Stimulated activated CD8-positive, alpha-beta memory T cell treated with anti-CD3 and anti-CD28 coated beads, Interleukin-7, amount 100 ng/mL, for 1 hour (primary cell): Measurements from ENCODE around the gene ERN1.
"Not testable (repeated sequence)": the region's sequence is repeated elsewhere in the genome, so short reads cannot be mapped to it uniquely, and the experiment has no call there.

Experiments used
- DNase-seq, 2 donors: peaks; one replicate each; pipeline ENCODE4 v3.0.0-alpha.2; 2020; ENCODE audit warnings: low read depth in 2 of 2

Gene ERN1

GRCh38 chr17:64025732-64026294 lies 104.1 kb downstream of the ERN1 start:
- DNase-seq = peak; percentile 77 to 78

- DNase-seq = no peak
These were observed 104.9 kb downstream of the ERN1 start for GRCh38 chr17:64024781-64025731.

GRCh38 chr17:64024215-64024654 lies 105.7 kb downstream of the ERN1 start:
- no peak for DNase-seq

- DNase-seq = no peak
These were observed 107.3 kb downstream of the ERN1 start for GRCh38 chr17:64022611-64023063.

- DNase-seq = peak; percentile 75 to 79
These were observed 109.7 kb downstream of the ERN1 start, which contains the start of gene ICAM2 for GRCh38 chr17:64020056-64020766. ICAM2 (minus strand) TSS chr17:64020633; CDS start chr17:64006691, 13,942 bp downstream.

- not testable (repeated sequence) for DNase-seq
These were observed 110.4 kb downstream of the ERN1 start for GRCh38 chr17:64019551-64019961.

GRCh38 chr17:64017381-64017980 lies 112.5 kb downstream of the ERN1 start:
- DNase-seq = no peak

- DNase-seq = no peak
These were observed 113.0 kb downstream of the ERN1 start for GRCh38 chr17:64016974-64017373.

GRCh38 chr17:64016231-64016784 lies 113.6 kb downstream of the ERN1 start:
- DNase-seq = no peak

GRCh38 chr17:64015447-64015846 lies 114.5 kb downstream of the ERN1 start:
- DNase-seq = no peak

GRCh38 chr17:64009571-64010402 lies 120.2 kb downstream of the ERN1 start:
- DNase-seq = no peak

GRCh38 chr17:64008830-64009229 lies 121.1 kb downstream of the ERN1 start:
- DNase-seq = no peak

GRCh38 chr17:64008346-64008745 lies 121.6 kb downstream of the ERN1 start:
- DNase-seq = no peak

- DNase-seq = no peak
These were observed 122.1 kb downstream of the ERN1 start for GRCh38 chr17:64007838-64008282.

GRCh38 chr17:64007089-64007837 lies 122.7 kb downstream of the ERN1 start:
- not testable (repeated sequence) for DNase-seq

GRCh38 chr17:64006361-64007088 lies 123.4 kb downstream of the ERN1 start:
- DNase-seq = no peak

- DNase-seq = no peak
These were observed 124.2 kb downstream of the ERN1 start for GRCh38 chr17:64005734-64006167.

GRCh38 chr17:64004903-64005733 lies 124.8 kb downstream of the ERN1 start:
- DNase-seq = no peak
